A549 (cell line): ENCODE data around the gene METTL16. TPM values are rescaled to one million over a fixed set of nuclear protein-coding genes. Genes with fewer than 3 reads are reported as not detected.
A peak's percentile ranks its signal among the peaks of the same experiment; 100 is the strongest.

Experiments used
- ATAC-seq, 2 experiments: fragments of 200-7000 bp in 1 of 2; fragments of >200 bp in 1 of 2; cut with Nextera tagmentation in 1 of 2; cut with Tn5 transposase in 1 of 2; 3 replicates each; pipeline versions ENCODE4 v1.8.0 to v1.9.1; 2018 to 2020; ENCODE audit warnings: mild to moderate bottlenecking in 1 of 2, moderate library complexity in 1 of 2
- CTCF ChIA-PET: fragments of 300-600 bp; sonication (Branson Sonifier 250); formaldehyde crosslinking; extraction: SDS; loops from one replicate; lab custom pipeline; 2021; ENCODE audit warnings: antibody characterized with exemption, inconsistent platforms; lab: Yijun Ruan, JAX
- POLR2A ChIA-PET: fragments of 350-600 bp; formaldehyde crosslinking; extraction: SDS; loops from one replicate; lab custom pipeline; 2021; ENCODE audit warnings: antibody characterized with exemption, inconsistent platforms; lab: Yijun Ruan, JAX
- DNase-seq, 2 experiments: peaks; one replicate each; pipeline versions ENCODE4 v3.0.0 to v3.0.0-alpha.2; 2011 to 2016; ENCODE audit warnings: low read depth in 1 of 2, low spot score in 1 of 2
- FAIRE-seq: peaks from 2 replicates; lab custom pipeline; 2011; peaks lifted over from hg19 to GRCh38; lab: Jason Lieb, UNC
- H3K27ac ChIP-seq, 2 experiments: fragments of >200 bp; sonication (Bioruptor Twin); formaldehyde crosslinking; 3 replicates each; pipeline ENCODE4 v1.5.1; 2016 to 2017
- H3K4me1 ChIP-seq: fragments of >200 bp; sonication (Bioruptor Twin); formaldehyde crosslinking; 3 replicates; pipeline ENCODE4 v1.6.1; 2016
- H3K4me2 ChIP-seq: fragments of >200 bp; sonication (Bioruptor Twin); formaldehyde crosslinking; 3 replicates; pipeline ENCODE4 v1.6.1; 2016
- H3K4me3 ChIP-seq: fragments of >200 bp; sonication (Bioruptor Twin); formaldehyde crosslinking; 3 replicates; pipeline ENCODE4 v1.5.1; 2016
- H3K9me3 ChIP-seq: fragments of >200 bp; sonication (Bioruptor Twin); formaldehyde crosslinking; 3 replicates; pipeline ENCODE4 v1.6.1; 2016
- CEBPB ChIP-seq, 2 experiments: fragments of >200 bp in 1 of 2; sonication (Bioruptor Twin) in 1 of 2; formaldehyde crosslinking in 1 of 2; IDR thresholded peaks; 2 replicates each; pipeline ENCODE4 v1.6.1; 2012 to 2016
- CHD4 ChIP-seq: fragments of 200-600 bp; sonication (generic); IDR thresholded peaks from 2 replicates; pipeline ENCODE4 v1.6.1; 2016; ENCODE audit warnings: antibody characterized with exemption, mild to moderate bottlenecking, borderline replicate concordance
- CTCF ChIP-seq: fragments of >200 bp; sonication (Bioruptor Twin); formaldehyde crosslinking; IDR thresholded peaks from 3 replicates; pipeline ENCODE4 v1.5.1; 2016
- EHMT2 ChIP-seq: fragments of 200-600 bp; sonication (generic); IDR thresholded peaks from 2 replicates; pipeline ENCODE4 v1.6.1; 2016; ENCODE audit warnings: antibody characterized with exemption, low read depth, mild to moderate bottlenecking, moderate library complexity
- ESRRA ChIP-seq: fragments of 150-350 bp; IDR thresholded peaks from 2 replicates; pipeline ENCODE4 v1.6.1; 2014; ENCODE audit warnings: mild to moderate bottlenecking, low read length, borderline replicate concordance
- HMGXB4 ChIP-seq: fragments of 250-450 bp; sonication (Bioruptor Pico); IDR thresholded peaks from 2 replicates; pipeline ENCODE4 v1.5.0; 2021; ENCODE audit warnings: mild to moderate bottlenecking, moderate library complexity, borderline replicate concordance
- HOXA7 ChIP-seq: fragments of 250-450 bp; sonication (Bioruptor Pico); IDR thresholded peaks from 2 replicates; pipeline ENCODE4 v1.5.0; 2020; ENCODE audit warnings: mild to moderate bottlenecking, moderate library complexity
- HOXB5 ChIP-seq: fragments of 250-450 bp; sonication (Bioruptor Pico); IDR thresholded peaks from 2 replicates; pipeline ENCODE4 v1.5.0; 2020; ENCODE audit warnings: mild to moderate bottlenecking, moderate library complexity
- JUN ChIP-seq, 2 experiments: fragments of >200 bp; sonication (Bioruptor Twin); formaldehyde crosslinking; IDR thresholded peaks; 2 replicates in 1 of 2; 3 replicates in 1 of 2; pipeline ENCODE4 v1.6.1; 2016 to 2017
- KDM1A ChIP-seq: fragments of 200-600 bp; sonication (generic); IDR thresholded peaks from 2 replicates; pipeline ENCODE4 v1.6.1; 2016; ENCODE audit warnings: low read depth, mild to moderate bottlenecking
- KDM5A ChIP-seq: fragments of 200-600 bp; sonication (generic); IDR thresholded peaks from 2 replicates; pipeline ENCODE4 v1.6.1; 2016; ENCODE audit warnings: antibody characterized with exemption, mild to moderate bottlenecking
- MAX ChIP-seq: IDR thresholded peaks from 2 replicates; pipeline ENCODE4 v1.6.1; 2012
- NR3C1 ChIP-seq: fragments of >200 bp; sonication (Bioruptor Twin); formaldehyde crosslinking; IDR thresholded peaks from 3 replicates; pipeline ENCODE4 v1.6.1; 2017
- POLR2A ChIP-seq: IDR thresholded peaks from 2 replicates; pipeline ENCODE4 v1.6.1; 2012; ENCODE audit warnings: mild to moderate bottlenecking, low read length
- POLR2AphosphoS2 ChIP-seq: conservative IDR thresholded peaks from 2 replicates; pipeline ENCODE4 v1.6.1; 2012; ENCODE audit warnings: low read length, improper control_type of control experiment, inconsistent platforms
- RARB ChIP-seq: fragments of 250-450 bp; sonication (Bioruptor Pico); IDR thresholded peaks from 2 replicates; pipeline ENCODE4 v1.8.0; 2021; ENCODE audit warnings: mild to moderate bottlenecking, moderate library complexity
- SMC3 ChIP-seq: fragments of >200 bp; sonication (Bioruptor Twin); formaldehyde crosslinking; IDR thresholded peaks from 3 replicates; pipeline ENCODE4 v1.6.1; 2018; ENCODE audit warnings: inconsistent platforms
- SREBF2 ChIP-seq: fragments of 450-650 bp; IDR thresholded peaks from 2 replicates; pipeline ENCODE4 v1.6.1; 2014; ENCODE audit warnings: mild to moderate bottlenecking, moderate library complexity
- TFCP2L1 ChIP-seq: fragments of 250-450 bp; sonication (Bioruptor Pico); IDR thresholded peaks from 2 replicates; pipeline ENCODE4 v1.5.0; 2021; ENCODE audit warnings: mild to moderate bottlenecking
- USF2 ChIP-seq: fragments of 450-650 bp; IDR thresholded peaks from 2 replicates; pipeline ENCODE4 v1.6.1; 2014; ENCODE audit warnings: antibody characterized with exemption
- ZFP36 ChIP-seq: fragments of 450-650 bp; IDR thresholded peaks from 2 replicates; pipeline ENCODE4 v1.6.1; 2014; ENCODE audit warnings: borderline replicate concordance; ENCODE audit not compliant: partially characterized antibody
- WGBS: methylation state at CpG from one replicate; pipeline ENCODE4 v1.1.6; 2017; ENCODE audit errors: missing lambda C conversion rate; 5-methylcytosine and 5-hydroxymethylcytosine counted together
- polyA plus RNA-seq, 4 experiments: library from polyadenylated mRNA; depleted of rRNA in 3 of 4; stranded (reverse); fragments of >200 nt; fragmentation: RNase III in 1 of 4; extraction: RNeasy Plus Mini Kit Qiagen cat#74134 plus additional on column Dnase treatment in 1 of 4; gene quantifications; 2 replicates in 3 of 4; 3 replicates in 1 of 4; pipeline ENCODE4 v1.2.3, GENCODE V29; 2011 to 2017

Gene METTL16
- polyA plus RNA-seq, 2 of the 4 experiments (the other 2 are of a cell fraction), result 26.5 to 58.0 TPM

- TF ChIP-seq JUN (IDR thresholded peaks at IDR 0.05) (no peak), KDM1A (no peak), HOXB5 (CRISPR knock-in tag) (0 out of 2 replicates have a peak, but pooled peaks have one; percentile 16)
Observed at GRCh38 chr17:2398655-2399571, 112.8 kb downstream of the METTL16 start (continued).

- H3K4me2 ChIP-seq, result peak overlapping the region; percentile 99
Observed at GRCh38 chr17:2398182-2398581, 113.5 kb downstream of the METTL16 start.

GRCh38 chr17:2397247-2398171 lies 114.2 kb downstream of the METTL16 start:
- peaks cover 51% of the 10 kb centered on the region for H3K4me1 ChIP-seq
- no peaks in the 10 kb centered on the region for H3K9me3 ChIP-seq
- CTCF ChIA-PET, result interaction anchor here (0.9 to 28.1 kb wide), 4 partner anchors 9 to 60 kb away, joined by 3 to 1099 read pairs (median 60); no protein-coding TSS in a partner anchor
- peak overlapping the region; percentile 99 for H3K4me2 ChIP-seq
- peak overlapping the region; percentile 42; the same call in 1 of the 3 replicates for H3K4me3 ChIP-seq
- DNase-seq (no peak), FAIRE-seq (no peak), ATAC-seq (no peak)
- peak overlapping the region; percentile 95 to 97 for H3K27ac ChIP-seq
- 87% methylated on average over 12 of the region's 12 CpGs for WGBS
- POLR2A ChIA-PET, result no interaction called here
- TF ChIP-seq HOXA7 (0 out of 2 replicates have a peak, but pooled peaks have one; percentile 7), ZFP36 (no peak), JUN (IDR thresholded peaks at IDR 0.05) (no peak)

More at GRCh38 chr17:2398182-2398581, 113.5 kb downstream of the METTL16 start:
- TF ChIP-seq HOXA7 (no peak), POLR2AphosphoS2 (peak; percentile 25; the same call in 1 of the 2 replicates), ESRRA (no peak)
- Histone ChIP-seq H3K27ac (peak overlapping the region; percentile 95 to 97), H3K9me3 (no peaks in the 10 kb centered on the region), H3K4me3 (peak overlapping the region; percentile 99), H3K4me1 (peaks cover 54% of the 10 kb centered on the region)
- ATAC-seq, result no peak
- CTCF ChIA-PET, result interaction anchor here (8.8 to 28.1 kb wide), 2 partner anchors 14 to 19 kb away, joined by 117 to 1099 read pairs; no protein-coding TSS in a partner anchor
- no peak for FAIRE-seq
- WGBS, result 89% methylated on average over 10 of the region's 10 CpGs
- DNase-seq, result no peak
- POLR2A ChIA-PET, result no interaction called here

- ChIA-PET CTCF (interaction anchor here (0.9 to 28.1 kb wide), 6 partner anchors 10 to 61 kb away, joined by 3 to 1099 read pairs (median 60); partner anchors contain the start of gene MNT), POLR2A (no interaction called here)
- Histone ChIP-seq H3K27ac (peak overlapping the region; percentile 95 to 97), H3K4me1 (peaks cover 52% of the 10 kb centered on the region), H3K4me2 (peak overlapping the region; percentile 99), H3K9me3 (no peaks in the 10 kb centered on the region), H3K4me3 (peak overlapping the region; percentile 42)
- FAIRE-seq (peak; percentile 89), ATAC-seq (peak; percentile 10 to 60), DNase-seq (peak; percentile 86 to 98)
- WGBS, result 15% methylated on average over 19 of the region's 34 CpGs
- TF ChIP-seq CEBPB (IDR thresholded peaks at IDR 0.05) (no peak), NR3C1 (no peak), KDM5A (no peak), POLR2AphosphoS2 (peak; percentile 44; the same call in 1 of the 2 replicates), HMGXB4 (CRISPR knock-in tag) (no peak), ESRRA (no peak), CTCF (no peak), JUN (IDR thresholded peaks at IDR 0.05) (peak in 1 of 2 experiments; percentile 52; a peak in 2 of 5 replicates), TFCP2L1 (CRISPR knock-in tag) (peak; percentile 92), SREBF2 (no peak), SMC3 (no peak), EHMT2 (no peak), CHD4 (no peak), POLR2A (peak; percentile 25; the same call in 1 of the 2 replicates), MAX (0 out of 2 replicates have a peak, but pooled peaks have one; percentile 46), USF2 (0 out of 2 replicates have a peak, but pooled peaks have one; percentile 10), RARB (CRISPR knock-in tag) (no peak)
Observed at GRCh38 chr17:2396568-2397246, 115.0 kb downstream of the METTL16 start.
